Keratinocyte (primary cell): ENCODE measurements around the gene PDE1C. TPM values are rescaled to one million over a fixed set of nuclear protein-coding genes. Genes with fewer than 3 reads are reported as not detected.

Source experiments
- DNase-seq: peaks from one replicate; pipeline ENCODE4 v3.0.0-alpha.2; 2011; ENCODE audit warnings: low read depth, missing footprints, low spot score
- FAIRE-seq: peaks from 2 replicates; lab custom pipeline; 2011; peaks lifted over from hg19 to GRCh38; lab: Jason Lieb, UNC
- H2AFZ ChIP-seq: 2 replicates; pipeline ENCODE4 v1.6.0; 2012; ENCODE audit warnings: low read length, control low read depth, inconsistent platforms; ENCODE audit not compliant: control insufficient read depth
- H3K27ac ChIP-seq: 2 replicates; pipeline ENCODE4 v1.5.1; 2011; ENCODE audit warnings: low read length; ENCODE audit not compliant: control insufficient read depth, insufficient read depth
- H3K27me3 ChIP-seq: 3 replicates; pipeline ENCODE4 v1.6.0; 2011; ENCODE audit warnings: low read length; ENCODE audit not compliant: control insufficient read depth, insufficient read depth; ENCODE audit errors: extremely low read depth
- H3K36me3 ChIP-seq, 2 experiments: 2 replicates in 1 of 2; 3 replicates in 1 of 2; pipeline ENCODE4 v1.5.1; 2011; ENCODE audit warnings: low read length in 2 of 2, mild to moderate bottlenecking in 1 of 2; ENCODE audit not compliant: control insufficient read depth in 2 of 2, insufficient read depth in 2 of 2; ENCODE audit errors: extremely low read depth in 1 of 2
- H3K4me1 ChIP-seq: 3 replicates; pipeline ENCODE4 v1.5.1; 2011; ENCODE audit warnings: low read length; ENCODE audit not compliant: control insufficient read depth, insufficient read depth; ENCODE audit errors: extremely low read depth
- H3K4me2 ChIP-seq: 3 replicates; pipeline ENCODE4 v1.6.0; 2011; ENCODE audit warnings: low read depth, low read length; ENCODE audit not compliant: control insufficient read depth, insufficient read depth; ENCODE audit errors: extremely low read depth
- H3K4me3 ChIP-seq, 3 experiments: fragments of 200-600 bp in 1 of 3; sonication (generic) in 1 of 3; 2 replicates in 2 of 3; 3 replicates in 1 of 3; pipeline ENCODE4 v1.5.1; 2011 to 2016; ENCODE audit warnings: low read length in 3 of 3, mild to moderate bottlenecking in 3 of 3, control low read depth in 2 of 3, inconsistent platforms in 1 of 3, low read depth in 1 of 3, mixed read lengths in 1 of 3, mixed run types in 1 of 3, moderate library complexity in 1 of 3; ENCODE audit not compliant: control insufficient read depth in 2 of 3, insufficient read depth in 2 of 3; ENCODE audit errors: extremely low read depth in 1 of 3
- H3K79me2 ChIP-seq: 2 replicates; pipeline ENCODE4 v1.6.0; 2012; ENCODE audit warnings: low read length; ENCODE audit not compliant: control insufficient read depth, insufficient read depth
- H3K9ac ChIP-seq: 3 replicates; pipeline ENCODE4 v1.6.0; 2011; ENCODE audit warnings: low read length; ENCODE audit not compliant: control insufficient read depth, insufficient read depth; ENCODE audit errors: extremely low read depth
- H3K9me1 ChIP-seq: 3 replicates; pipeline ENCODE4 v1.6.0; 2011; ENCODE audit warnings: low read length; ENCODE audit not compliant: control insufficient read depth, insufficient read depth; ENCODE audit errors: extremely low read depth
- H3K9me3 ChIP-seq: 2 replicates; pipeline ENCODE4 v1.5.1; 2012; ENCODE audit warnings: low read depth, low read length; ENCODE audit not compliant: control insufficient read depth
- H4K20me1 ChIP-seq: 3 replicates; pipeline ENCODE4 v1.6.0; 2011; ENCODE audit warnings: low read length; ENCODE audit not compliant: control insufficient read depth, insufficient read depth; ENCODE audit errors: extremely low read depth
- CTCF ChIP-seq, 3 experiments: IDR thresholded peaks in 1 of 3; conservative IDR thresholded peaks in 1 of 3; optimal IDR thresholded peaks in 1 of 3; 2 replicates in 2 of 3; 3 replicates in 1 of 3; pipeline versions ENCODE3 to v1.5.1; 2011; ENCODE audit warnings: low read length in 3 of 3, mild to moderate bottlenecking in 3 of 3, moderate library complexity in 2 of 3, control low read depth in 1 of 3, inconsistent platforms in 1 of 3; ENCODE audit not compliant: insufficient read depth in 2 of 3; ENCODE audit errors: extremely low read depth in 1 of 3
- EZH2 ChIP-seq: IDR thresholded peaks from one replicate; pipeline ENCODE4 v1.6.1; 2012; ENCODE audit warnings: inconsistent platforms, mild to moderate bottlenecking, low read length, moderate library complexity
- dilution Hi-C: fragments of 300-500 bp; cut with MboI; formaldehyde crosslinking; loops from one replicate; pipeline ENCODE4 v1.7.0; 2020; ENCODE audit warnings: low sequenced_read_pairs; ENCODE audit not compliant: extremely low pct_ligation_motif_present
- polyA plus RNA-seq, 5 experiments: library from polyadenylated mRNA; depleted of rRNA in 3 of 5; stranded (reverse) in 3 of 5; stranded (forward) in 1 of 5; unstranded in 1 of 5; fragments of >200 nt; gene quantifications; 1 replicate in 1 of 5; 2 replicates in 3 of 5; 3 replicates in 1 of 5; pipeline versions ENCODE4 v1.2.1 to v1.2.3, GENCODE V29; 2011 to 2012; ENCODE audit warnings: missing spikeins in 2 of 5, low read depth in 1 of 5, low replicate concordance in 1 of 5

The PDE1C gene
- polyA plus RNA-seq, 1 donor (not counting 4 experiments of a cell fraction or from before 2014, with no cell fraction given), result 2.5 TPM

DNA sequence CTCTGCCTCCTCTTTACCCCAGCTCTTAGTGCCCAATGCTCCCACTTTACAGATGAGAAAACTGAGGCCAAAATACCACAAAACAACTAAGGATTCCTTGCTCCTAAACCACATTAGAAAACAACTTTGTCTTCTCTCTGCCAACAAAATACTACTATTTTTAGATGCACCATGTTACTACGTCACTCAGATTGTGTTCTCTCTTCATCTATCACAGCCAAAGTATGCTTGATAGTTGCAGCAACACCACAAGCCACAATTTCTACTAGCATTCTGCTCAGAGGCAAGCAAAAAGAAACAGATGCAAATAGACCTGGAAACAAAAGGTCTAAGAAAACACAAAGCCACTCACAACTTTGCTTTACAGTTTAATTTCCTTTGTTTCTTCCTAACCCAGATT, 3.3 kb upstream of the PDE1C start:
- Histone ChIP-seq H3K9me3 (no peaks in the 10 kb centered on the region), H3K36me3 (no peaks in the 10 kb centered on the region), H3K27ac (no peak overlapping the region), H3K27me3 (peaks cover 36% of the 10 kb centered on the region), H3K4me3 (no peak overlapping the region), H2AFZ (no peak overlapping the region), H3K4me1 (peaks cover 6% of the 10 kb centered on the region), H3K9ac (no peak overlapping the region), H3K4me2 (no peak overlapping the region), H3K9me1 (no peaks in the 10 kb centered on the region), H3K79me2 (peaks cover 15% of the 10 kb centered on the region), H4K20me1 (no peaks in the 10 kb centered on the region)
- DNase-seq, result no peak
- dilution Hi-C loops, result no loop called here
- TF ChIP-seq CTCF (optimal IDR thresholded peaks at IDR 0.05 in 1 of 3, IDR thresholded peaks at IDR 0.05 in 1 of 3, conservative IDR thresholded peaks at IDR 0.05 in 1 of 3; ENCODE audit: extremely low read depth in 1 of 3, insufficient read depth in 2 of 3, low read length in 3 of 3) (no peak), EZH2 (no peak)
- FAIRE-seq, result no peak

DNA sequence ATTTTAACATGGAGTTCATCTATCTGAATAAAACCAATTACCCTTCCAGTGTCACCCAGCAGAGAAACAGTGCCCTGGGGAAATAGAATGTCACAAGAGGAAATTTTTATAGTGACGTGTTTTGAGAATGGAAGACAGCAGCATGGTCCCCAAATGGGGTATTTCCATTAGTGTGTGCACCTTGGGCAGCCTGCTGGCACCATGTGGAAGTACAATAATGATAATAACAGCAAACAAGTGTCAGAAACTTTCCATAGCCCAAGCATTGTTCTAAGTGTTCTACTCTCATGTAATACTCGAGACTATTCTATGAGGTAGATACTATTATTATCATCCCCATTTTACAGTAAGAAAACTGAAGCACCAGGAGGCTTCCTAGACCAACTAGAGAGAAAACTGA, 2.2 kb upstream of the PDE1C start:
- no peak for DNase-seq
- no peak overlapping the region for H3K4me3 ChIP-seq

More for the DNA sequence above, 2.2 kb upstream of the PDE1C start:
- Histone ChIP-seq H3K9me3 (no peaks in the 10 kb centered on the region), H3K4me1 (peaks cover 6% of the 10 kb centered on the region), H2AFZ (no peak overlapping the region), H3K27me3 (peaks cover 38% of the 10 kb centered on the region), H3K9ac (no peak overlapping the region), H3K9me1 (no peaks in the 10 kb centered on the region), H3K27ac (no peak overlapping the region), H4K20me1 (no peaks in the 10 kb centered on the region), H3K36me3 (no peaks in the 10 kb centered on the region), H3K79me2 (peaks cover 16% of the 10 kb centered on the region), H3K4me2 (no peak overlapping the region)
- TF ChIP-seq EZH2, result no peak
- peak; percentile 19 to 40 (median 38) for TF ChIP-seq CTCF (optimal IDR thresholded peaks at IDR 0.05 in 1 of 3, IDR thresholded peaks at IDR 0.05 in 1 of 3, conservative IDR thresholded peaks at IDR 0.05 in 1 of 3; ENCODE audit: extremely low read depth in 1 of 3, insufficient read depth in 2 of 3, low read length in 3 of 3)
- dilution Hi-C loops, result no loop called here
- FAIRE-seq, result peak; percentile 58
